NCI-H526 (cell line): ENCODE data around the gene TTLL5.

Experiments used
- DNase-seq, 2 experiments: peaks; one replicate each; lab custom pipeline; 2025; lab: John Stamatoyannopoulos, UW

TTLL5 gene

DNA sequence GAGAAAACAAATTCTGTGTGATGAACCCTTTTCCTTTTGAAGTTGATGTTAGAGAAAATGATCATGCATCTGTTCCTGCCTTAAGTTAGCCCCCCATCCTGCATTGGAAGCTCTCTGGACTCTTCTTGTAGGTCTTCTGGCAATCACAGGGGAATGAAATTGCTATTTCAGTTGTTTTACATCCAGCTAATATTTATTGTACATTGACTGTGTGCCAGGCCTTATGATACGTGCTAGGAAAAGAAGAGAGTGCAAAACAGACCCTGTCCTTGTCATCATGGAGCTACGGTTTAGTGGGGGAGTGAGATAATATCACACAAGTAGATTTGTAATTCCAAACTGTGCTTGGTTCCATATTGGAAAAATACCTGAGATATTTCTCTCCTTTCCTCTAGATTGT, 202.2 kb downstream of the TTLL5 start:
- DNase-seq: no peak

DNA sequence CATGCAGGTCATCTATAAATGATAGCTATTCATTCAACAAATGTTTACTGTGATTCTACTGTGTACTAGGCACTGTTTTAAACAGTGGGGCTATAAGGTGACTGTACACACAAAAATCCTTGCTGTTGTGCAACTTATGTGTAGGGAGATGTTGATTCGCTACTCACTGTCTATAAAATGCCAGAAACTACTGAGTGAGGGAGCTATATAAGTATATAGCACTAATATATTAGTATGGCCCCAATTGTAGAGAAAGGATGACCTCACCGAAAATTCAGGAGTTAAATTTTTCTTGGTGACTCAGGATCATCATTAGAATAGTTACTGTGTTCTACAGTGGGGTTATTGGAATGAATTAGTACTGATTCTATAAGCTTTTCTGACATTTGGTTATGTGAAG, 203.3 kb downstream of the TTLL5 start:
- DNase-seq: no peak

DNA sequence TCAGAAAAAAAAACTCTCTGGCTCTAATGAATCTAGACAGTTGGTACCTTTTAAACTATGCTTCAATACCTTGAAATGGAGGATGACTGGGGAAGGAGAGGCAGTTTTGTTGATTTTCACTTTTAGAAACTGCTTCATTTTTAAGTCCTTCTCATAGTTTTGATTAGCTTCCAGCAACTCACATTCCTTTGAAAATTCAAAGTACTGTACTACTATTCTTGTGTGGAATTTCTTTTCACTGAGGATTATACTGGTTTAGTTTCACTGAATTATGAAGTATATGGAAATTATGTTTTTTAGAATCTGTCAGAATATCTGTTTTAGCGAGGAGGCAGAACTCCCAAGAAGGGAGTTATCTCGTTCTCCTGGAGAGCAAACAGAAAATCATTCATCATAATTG, 204.5 kb downstream of the TTLL5 start:
- DNase-seq: no peak

DNA sequence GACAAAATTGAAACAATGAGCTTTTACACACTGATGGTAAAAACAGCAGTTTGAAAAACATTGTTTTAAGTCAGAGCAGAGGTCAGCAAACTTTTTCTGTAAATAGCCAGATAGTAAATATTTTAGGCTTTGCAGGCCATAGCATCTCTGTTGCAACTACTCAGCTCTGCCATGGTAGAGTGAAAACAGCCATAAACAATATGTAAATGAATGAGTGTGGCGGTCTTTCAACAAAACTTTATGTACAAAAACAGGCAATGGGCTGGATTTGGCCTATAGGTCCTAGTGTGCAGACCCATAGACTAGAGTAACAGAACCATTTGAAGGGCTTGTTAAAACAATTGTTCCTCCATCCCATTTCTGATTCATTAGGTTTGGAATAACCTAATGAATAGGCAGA, 205.9 kb downstream of the TTLL5 start:
- no peak for DNase-seq

DNA sequence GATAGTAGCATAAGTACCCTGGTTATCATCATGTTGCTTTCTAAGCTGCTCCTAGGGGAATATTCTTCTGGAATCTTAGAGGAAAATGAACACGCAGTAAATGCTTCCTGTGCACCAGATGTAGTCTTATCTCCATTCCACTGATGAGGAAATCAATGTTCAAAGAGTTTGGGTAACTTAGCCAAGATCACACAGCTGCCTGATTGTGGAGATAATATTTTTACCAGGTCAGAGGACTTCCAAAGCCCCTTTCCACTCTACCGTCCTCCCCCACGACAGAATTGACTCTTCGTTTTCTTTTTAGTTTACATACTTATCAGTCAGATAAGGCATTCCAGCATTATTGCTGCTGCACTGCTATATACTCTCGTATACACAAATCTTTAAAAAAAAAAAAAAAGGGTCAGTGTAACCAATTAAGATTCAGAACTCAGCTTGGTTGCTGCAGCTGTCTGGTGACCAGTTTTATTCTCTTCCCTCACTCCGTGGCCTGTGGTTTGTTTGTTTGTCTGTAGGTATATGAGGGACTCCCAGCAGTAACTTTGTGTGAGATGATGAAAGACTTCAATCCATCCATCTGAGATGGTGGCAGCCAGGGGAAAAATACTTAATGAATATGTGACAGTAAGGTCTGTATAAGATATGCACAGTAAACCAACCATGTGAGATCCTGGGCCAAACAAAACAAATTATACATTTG, 210.3 kb downstream of the TTLL5 start:
- no peak for DNase-seq

DNA sequence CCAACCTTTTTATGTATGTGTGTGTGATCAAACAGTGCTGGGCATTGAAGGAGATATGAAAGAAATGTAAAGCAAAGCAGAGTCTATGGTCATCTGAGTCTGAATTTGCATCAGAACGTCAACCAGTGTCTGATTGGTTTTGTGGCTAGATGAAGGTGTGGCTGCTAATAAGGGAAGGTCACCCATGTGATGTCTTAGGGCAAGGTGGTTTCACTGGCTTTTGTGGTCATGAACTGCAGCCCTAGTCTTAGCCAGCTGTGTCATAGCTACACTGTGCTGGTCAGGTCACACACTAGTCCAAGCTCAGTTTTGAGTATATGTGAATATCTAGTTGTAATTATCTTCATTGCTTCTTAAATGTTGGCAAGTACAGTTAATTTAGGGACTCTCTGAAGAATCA, 214.9 kb downstream of the TTLL5 start:
- DNase-seq: no peak

DNA sequence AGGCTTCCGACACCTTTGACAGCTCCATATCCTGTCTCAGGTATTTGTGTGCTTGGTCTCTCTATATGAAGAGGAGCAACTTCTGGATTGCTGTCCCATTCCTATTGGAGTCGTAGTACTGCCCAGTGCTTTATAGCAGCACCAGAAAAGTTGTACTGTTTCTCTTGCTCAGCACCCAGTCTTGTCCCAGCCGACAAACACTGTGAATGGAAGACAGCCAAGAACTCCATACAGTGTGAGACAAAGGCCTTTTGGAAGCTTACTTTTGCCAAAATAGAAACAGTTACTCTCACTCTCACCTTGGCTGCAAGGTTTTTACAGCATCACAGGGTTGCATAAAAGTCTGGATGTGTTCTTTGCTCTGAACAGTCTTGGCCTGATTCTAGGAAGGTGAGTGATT, 215.5 kb downstream of the TTLL5 start:
- DNase-seq: no peak

DNA sequence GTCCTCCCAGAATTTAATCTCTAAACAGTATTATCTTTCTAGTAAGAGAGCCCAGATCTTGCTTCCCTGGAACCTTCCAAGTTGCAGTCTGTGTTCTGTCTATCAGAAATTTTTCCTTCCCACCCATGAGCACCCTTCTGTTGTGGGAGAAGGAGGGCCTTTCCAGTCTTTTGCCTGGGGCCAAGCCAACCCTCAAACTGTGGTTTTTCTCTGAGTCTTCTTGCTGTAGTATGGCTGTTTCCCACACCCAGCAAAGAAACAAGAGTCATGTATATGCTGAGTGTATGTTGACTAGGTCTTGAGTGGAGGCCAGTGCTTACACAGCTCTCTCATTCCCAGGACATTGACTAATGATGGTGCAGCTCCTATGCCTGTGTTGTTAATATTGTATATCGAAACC, 216.2 kb downstream of the TTLL5 start:
- no peak for DNase-seq

DNA sequence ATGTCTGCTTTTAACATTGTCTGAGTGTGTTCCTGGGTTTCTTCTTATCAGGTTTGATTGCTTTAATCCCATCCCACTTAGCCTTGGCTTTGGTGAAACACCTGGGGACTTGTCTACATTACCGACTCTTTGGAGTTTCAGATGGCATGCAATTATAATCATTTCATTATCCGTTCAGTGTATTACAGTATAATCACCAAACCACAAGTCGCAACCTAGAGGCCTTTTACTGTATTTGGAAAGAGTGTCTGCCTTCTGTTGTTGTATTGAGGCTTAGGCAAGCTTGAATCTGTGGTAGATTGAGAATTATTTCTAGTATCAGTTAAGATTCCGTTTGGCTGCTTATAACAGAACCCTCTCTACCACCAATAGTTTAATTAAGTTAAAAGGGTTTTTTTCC, 216.8 kb downstream of the TTLL5 start:
- DNase-seq: no peak

DNA sequence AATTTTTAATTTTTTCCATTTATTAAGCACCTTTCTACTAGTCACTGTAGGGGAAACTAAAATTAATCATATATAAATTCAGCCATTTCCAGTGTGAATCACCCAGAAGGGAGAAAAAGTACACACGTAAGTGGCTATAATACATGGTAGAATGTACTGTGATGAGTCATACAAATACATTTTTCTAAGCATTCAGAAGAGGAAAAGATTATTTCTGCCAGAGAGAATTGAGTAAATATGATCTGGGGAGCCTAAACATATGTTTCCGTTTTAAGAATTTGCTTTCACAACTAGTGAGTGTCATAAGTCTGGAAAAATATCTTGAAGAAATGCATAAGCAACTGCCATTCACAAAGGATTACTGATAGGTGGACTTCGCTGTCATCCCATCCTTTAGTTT, 218.0 kb downstream of the TTLL5 start:
- no peak for DNase-seq

DNA sequence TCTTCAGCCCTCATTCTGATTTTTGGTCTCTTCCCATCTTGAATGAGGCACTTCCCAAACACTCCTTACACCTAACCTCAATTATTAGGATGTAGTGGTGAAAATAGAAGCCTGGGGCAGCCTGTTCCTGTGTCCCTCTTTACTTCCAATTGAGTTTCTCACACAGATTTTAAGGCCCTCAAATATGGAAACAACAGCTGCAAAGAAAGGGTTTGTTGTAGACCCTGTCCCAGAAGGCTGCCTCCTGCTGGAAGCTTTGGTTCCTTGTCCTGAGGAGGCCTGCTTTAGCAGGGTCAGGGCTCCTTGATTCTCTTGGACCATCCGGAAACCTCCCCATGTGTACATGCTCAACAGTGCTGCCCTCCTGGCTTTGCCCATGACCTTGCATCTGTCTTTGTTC, 219.5 kb downstream of the TTLL5 start:
- DNase-seq: no peak

DNA sequence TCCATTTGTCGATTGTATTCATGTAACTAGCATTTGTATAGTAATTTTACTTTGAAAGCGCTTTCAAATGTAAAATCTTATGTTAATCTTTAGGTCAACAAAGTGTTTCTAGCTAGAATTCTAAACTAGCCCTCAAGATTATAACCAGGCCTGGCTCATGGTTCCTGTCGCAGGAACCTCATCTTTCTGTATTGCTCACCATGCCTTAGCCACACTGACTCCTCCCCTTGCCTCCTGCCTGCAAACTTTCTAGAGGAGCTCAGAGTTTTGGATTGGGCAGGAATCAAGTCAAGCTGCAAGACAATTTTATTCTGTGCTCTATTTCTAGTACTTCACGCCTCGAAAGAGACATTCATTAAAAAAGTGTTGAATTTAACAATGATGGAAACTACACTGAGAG, 220.9 kb downstream of the TTLL5 start:
- DNase-seq: no peak

DNA sequence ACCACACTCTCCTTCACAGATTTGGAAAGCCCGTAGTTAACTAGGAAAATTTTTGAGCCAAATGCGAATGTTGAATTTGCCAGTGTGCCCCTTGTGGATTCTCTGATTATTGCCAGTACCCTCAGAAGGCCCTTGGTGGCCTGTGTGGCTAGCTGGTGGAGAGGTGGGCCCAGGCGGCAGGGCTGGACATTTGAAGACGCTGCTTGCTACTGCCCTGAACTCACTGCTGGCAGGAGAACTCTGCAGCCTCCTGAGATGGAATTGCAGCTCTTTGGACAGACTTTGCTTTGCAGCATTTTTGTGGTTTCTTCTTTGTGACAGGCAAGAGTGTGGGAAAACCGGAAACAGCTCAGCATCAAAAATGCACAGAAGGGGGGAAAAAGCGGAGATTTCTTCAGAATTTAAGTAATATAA, 223.2 kb downstream of the TTLL5 start:
- peak in 1 of 2 experiments; percentile 4 for DNase-seq

DNA sequence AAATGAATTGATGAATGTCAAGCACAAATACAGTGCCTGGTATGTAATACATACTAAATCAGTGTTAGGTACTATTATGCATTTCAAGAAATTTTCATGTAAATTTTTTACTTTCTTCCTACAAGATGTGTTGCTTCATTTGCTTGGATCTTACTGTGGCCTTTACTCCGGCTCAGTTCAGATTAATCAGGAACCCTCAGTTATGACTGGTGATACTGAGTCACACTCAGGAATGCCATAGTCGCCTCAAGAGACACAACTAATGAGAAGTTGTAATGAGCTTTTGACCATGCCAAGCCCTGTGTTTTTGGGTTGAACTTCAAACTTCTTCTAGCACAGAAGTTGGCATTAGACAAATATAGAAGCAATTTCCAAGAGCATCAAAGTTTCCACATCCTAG, 224.8 kb downstream of the TTLL5 start:
- no peak for DNase-seq

DNA sequence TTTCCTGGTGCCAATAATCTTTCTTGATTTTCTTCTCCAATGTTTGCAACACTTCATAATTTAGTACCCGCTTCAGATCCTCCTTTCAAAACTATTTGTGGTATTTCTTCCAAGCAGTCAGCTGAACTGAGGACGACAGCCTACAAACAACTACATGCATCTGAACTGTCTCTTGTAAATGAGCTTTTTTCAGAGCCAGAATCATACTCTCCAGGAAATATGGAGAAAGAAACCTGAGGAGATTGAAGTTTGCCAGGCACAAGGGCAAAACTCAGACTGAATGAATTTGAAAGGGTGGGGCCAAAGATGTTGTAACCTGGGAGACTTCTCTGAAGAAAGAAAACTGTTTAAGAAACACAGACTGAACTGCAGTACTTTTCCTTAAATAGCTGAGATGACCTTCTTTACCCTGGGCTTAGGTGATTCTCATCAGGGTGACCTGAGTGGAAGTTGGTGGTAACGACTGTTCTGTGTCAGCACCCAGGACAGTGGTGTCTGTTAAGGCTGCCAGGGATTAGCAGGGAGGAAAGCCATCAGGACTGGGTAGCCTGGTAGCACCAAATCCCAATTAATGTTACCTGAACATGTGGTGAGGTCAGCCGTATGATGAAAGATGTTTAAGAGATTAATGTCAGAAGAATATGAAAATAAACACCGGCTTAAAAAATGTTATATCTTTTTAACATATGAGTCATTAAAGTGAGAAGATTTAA, 225.7 kb downstream of the TTLL5 start:
- DNase-seq: no peak

DNA sequence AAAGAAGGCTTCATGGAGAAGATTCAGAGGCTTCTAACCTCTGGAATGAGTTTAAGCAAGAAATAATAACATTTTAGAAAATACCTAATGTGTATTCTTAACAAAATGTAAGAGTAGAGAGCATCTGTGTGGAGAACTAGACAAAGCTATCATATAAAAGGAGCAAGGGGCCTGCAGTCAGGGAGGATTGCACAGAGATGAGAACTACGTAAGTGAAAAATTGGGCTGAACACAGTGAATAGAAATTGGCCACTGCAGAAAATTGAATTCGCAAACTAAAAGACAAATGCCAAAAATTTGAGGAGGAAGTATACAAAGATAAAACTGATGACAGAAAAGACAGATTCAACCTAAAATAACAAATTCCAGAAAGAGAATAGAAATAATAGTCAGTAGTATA, 227.9 kb downstream of the TTLL5 start:
- DNase-seq: no peak

DNA sequence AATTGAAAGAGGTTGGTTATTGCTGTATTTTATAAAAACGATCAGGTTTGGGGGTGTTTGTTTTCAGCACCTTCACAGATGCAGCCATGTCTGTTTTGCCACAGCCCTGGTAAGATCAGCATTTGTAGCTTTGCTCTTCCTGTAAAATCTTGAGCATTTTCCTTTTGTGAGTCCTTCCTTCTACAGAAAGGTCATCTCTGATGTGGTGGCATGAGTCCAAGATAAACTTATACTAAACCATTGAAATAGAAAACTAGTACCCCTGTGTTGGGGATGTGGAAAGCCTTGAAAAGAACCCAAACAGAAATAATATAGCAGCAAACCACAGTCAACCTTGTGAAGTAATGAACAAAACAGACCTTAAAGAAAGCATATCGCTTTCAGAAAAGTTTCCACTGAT, 235.3 kb downstream of the TTLL5 start:
- DNase-seq: no peak

DNA sequence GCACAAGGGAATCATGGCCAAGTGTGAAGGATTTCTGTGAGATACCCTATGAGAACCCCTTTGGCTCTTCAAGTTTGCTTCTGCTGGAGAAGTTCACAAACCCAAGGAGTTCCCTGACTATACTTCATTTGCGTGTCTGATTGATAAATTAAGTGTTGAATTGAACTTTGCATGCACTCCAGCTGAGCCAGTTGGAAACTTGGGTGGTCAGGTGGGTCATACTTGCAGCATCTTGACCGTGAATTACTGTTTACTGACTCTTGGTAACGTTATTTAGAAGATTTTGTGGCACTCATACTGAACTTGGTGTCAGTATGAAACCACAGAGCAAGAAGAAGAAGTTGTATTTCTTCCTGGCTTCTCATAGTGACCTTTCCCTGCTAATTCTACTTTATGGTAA, 243.3 kb downstream of the TTLL5 start:
- DNase-seq: no peak

DNA sequence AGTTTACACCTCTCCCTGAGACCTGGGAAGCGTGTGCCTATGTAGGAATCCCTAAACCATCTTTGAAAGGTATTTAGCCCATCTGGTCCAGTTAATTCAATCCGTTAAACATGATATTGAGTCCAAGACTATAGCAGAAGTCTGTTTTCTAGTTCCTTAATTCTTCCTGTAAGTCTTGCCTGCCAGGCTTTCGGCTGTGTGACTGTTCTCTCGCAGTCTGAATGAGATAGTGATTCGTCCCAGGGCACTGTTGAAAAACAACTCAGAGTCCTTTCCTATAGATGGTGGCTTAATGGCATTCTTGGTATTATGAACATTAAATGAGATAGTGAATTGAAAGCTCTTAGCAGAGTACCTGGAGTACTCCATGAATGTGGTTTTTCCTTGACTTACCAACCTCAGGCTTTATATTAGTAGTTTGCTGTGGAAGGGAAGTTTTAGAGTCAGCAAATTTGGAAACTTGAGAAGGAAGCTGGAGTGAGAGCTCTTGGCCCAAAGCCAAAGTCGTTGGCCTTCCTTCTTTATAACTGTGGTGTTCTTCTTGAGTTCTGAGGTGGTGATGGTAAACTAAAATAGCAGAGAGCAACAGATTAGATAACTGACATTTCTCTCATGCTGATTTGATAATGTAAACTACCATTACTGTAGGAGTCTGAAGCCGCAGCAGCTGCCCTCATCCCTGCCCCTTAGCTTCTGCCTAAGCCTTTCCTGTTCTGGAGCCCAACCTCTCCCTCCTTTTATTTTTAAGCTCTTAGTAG, 244.3 kb downstream of the TTLL5 start:
- DNase-seq: no peak

DNA sequence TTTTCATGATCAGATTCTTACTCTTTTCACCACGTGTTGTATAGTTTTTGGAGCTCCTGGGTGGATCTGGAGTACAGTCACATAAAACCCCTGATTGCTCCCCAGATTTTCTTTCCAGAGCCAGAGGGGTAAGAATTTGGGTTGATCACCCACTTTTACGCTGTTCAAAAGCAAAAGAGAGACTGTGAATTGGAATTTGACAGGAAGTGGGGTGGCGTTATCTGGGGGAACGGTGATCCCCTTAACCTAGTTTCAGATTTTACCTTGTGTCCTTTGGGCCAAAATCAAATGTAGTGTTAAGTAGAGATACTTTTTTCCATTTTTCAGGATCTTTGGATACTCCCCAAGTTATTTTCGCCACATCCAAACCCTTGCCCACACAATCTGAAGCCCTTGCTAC, 245.2 kb downstream of the TTLL5 start:
- no peak for DNase-seq

DNA sequence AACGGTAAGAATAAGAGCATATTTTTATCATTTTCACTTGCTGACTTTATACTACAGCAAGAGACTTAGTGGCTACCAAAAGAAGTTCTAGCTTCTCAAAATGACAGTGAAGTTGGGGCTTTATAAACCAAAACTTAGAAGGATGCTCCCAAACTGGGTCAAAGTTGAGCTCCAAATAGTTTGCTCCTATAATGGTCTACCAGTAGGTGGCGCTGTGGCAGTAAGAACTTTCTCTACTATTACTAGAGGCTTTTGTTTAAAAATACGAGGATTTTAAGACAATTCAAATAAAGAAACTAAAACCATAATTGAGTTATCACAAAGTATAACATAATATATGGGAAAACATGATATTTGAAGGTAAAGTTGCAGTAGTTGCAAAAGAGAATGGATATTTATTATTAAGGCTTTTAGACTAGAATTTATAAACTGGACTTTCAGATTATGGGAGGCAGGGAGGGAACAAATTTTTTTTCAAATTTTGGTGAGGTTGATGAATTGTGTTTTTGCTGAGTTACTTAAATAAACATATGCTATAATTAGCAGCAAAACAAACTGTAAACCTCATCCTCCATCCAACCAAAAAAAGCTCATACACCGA, 245.7 kb downstream of the TTLL5 start:
- peak in 1 of 2 experiments; percentile 49 for DNase-seq

DNA sequence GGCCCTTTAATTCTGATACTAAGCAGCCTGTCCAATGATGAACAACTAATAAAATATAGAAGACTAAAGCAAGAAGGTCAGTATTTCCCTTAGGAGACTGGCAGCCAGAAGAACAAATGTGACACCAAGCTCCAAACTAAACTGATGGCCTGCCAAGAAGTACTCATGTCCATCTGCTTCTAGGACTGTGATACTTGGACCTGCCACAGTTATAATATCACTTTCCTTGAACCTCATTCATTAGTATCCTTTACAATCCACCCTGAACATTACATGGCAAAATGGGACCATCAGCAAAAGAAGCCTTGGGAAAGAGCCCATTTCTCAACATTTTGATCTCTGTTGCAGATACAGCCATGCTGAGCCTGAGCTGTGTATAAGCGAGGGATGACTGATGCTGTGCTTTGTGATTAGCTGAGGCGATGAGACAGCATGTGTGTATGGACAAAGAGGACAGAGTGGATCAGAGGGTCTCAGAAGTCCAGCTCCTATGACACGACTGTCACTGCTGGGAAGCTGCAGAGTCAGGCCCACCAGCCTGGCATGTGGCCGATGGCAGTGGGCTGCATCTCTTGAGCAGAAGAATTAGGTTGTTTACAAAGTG, 246.8 kb downstream of the TTLL5 start:
- DNase-seq: no peak
